ENCODE measurements around the gene PGAP6.
"Not testable (repeated sequence)": the region's sequence is repeated elsewhere in the genome, so short reads cannot be mapped to it uniquely, and the experiment has no call there.

- not testable (repeated sequence) for TF ChIP-seq CEBPZ (IDR thresholded peaks at IDR 0.05; ENCODE audit: low read length); CTCF (CRISPR knock-in tag; IDR thresholded peaks at IDR 0.05); CHD4 (IDR thresholded peaks at IDR 0.05; ENCODE audit: borderline replicate concordance, low read length); EP300 (IDR thresholded peaks at IDR 0.05; ENCODE audit: low read depth in 2 of 2, low read length in 2 of 2); EP300 (CRISPR knock-in tag; IDR thresholded peaks at IDR 0.05; ENCODE audit: borderline replicate concordance)
These were observed 40.4 kb downstream of the PGAP6 start for GRCh38 chr16:341095-341973.
